Neural progenitor cell (in vitro differentiated cells): ENCODE results near the gene DPP7. TPM values are rescaled to one million over a fixed set of nuclear protein-coding genes. Genes with fewer than 3 reads are reported as not detected.

Experiments used
- DNase-seq: peaks from one replicate; pipeline ENCODE4 v3.0.0-alpha.2; 2016; ENCODE audit warnings: low spot score
- H2AFZ ChIP-seq: fragments of 200-600 bp; sonication (generic); replicated peaks from 2 replicates; pipeline ENCODE4 v1.6.1; 2016; ENCODE audit warnings: antibody characterized with exemption
- H3F3A ChIP-seq: fragments of 200-600 bp; sonication (generic); 2 replicates; pipeline ENCODE4 v1.6.1; 2016; ENCODE audit warnings: antibody characterized with exemption, low read depth
- H3K27ac ChIP-seq: fragments of 200-600 bp; sonication (generic); 2 replicates; pipeline ENCODE4 v1.5.1; 2016; ENCODE audit warnings: mild to moderate bottlenecking
- H3K27me3 ChIP-seq: fragments of 200-600 bp; sonication (generic); 2 replicates; pipeline ENCODE4 v1.6.1; 2016; ENCODE audit warnings: mild to moderate bottlenecking, moderate library complexity
- H3K36me3 ChIP-seq: fragments of 200-600 bp; sonication (generic); 2 replicates; pipeline ENCODE4 v1.5.1; 2016
- H3K4me1 ChIP-seq: fragments of 200-600 bp; sonication (generic); 2 replicates; pipeline ENCODE4 v1.6.1; 2016; ENCODE audit warnings: mixed run types
- H3K4me2 ChIP-seq: fragments of 200-600 bp; sonication (generic); 2 replicates; pipeline ENCODE4 v1.6.1; 2016
- H3K4me3 ChIP-seq: fragments of 200-600 bp; sonication (generic); 2 replicates; pipeline ENCODE4 v1.5.1; 2016
- H3K79me2 ChIP-seq: fragments of 200-600 bp; sonication (generic); 2 replicates; pipeline ENCODE4 v1.6.1; 2016; ENCODE audit warnings: low read depth
- H3K9ac ChIP-seq: fragments of 200-600 bp; sonication (generic); 2 replicates; pipeline ENCODE4 v1.6.1; 2016
- H3K9me3 ChIP-seq: fragments of 200-600 bp; sonication (generic); 2 replicates; pipeline ENCODE4 v1.5.1; 2016; ENCODE audit warnings: low read depth
- H4K20me1 ChIP-seq: fragments of 200-600 bp; sonication (generic); 2 replicates; pipeline ENCODE4 v1.6.1; 2016; ENCODE audit warnings: low read depth
- H3K27ac Mint-ChIP-seq: 3 replicates; pipeline ENCODE4 v1.8.0; 2021; ENCODE audit warnings: mixed read lengths
- H3K27me3 Mint-ChIP-seq: 2 replicates; pipeline ENCODE4 v1.8.0; 2022; ENCODE audit warnings: low read depth, mild to moderate bottlenecking, inconsistent platforms, moderate library complexity, mixed read lengths; ENCODE audit not compliant: insufficient read depth
- H3K36me3 Mint-ChIP-seq: 3 replicates; pipeline ENCODE4 v1.8.0; 2021; ENCODE audit warnings: mixed read lengths
- H3K4me1 Mint-ChIP-seq: 3 replicates; pipeline ENCODE4 v1.8.0; 2021; ENCODE audit warnings: mixed read lengths
- H3K4me3 Mint-ChIP-seq: 3 replicates; pipeline ENCODE4 v1.8.0; 2021; ENCODE audit warnings: mild to moderate bottlenecking, moderate library complexity, mixed read lengths
- H3K9me3 Mint-ChIP-seq: 3 replicates; pipeline ENCODE4 v1.8.0; 2020; ENCODE audit warnings: mixed read lengths
- EZH2 ChIP-seq: fragments of 200-600 bp; sonication (generic); IDR thresholded peaks from 2 replicates; pipeline ENCODE4 v1.6.1; 2017; ENCODE audit warnings: antibody characterized with exemption, mild to moderate bottlenecking, moderate library complexity
- EZH2phosphoT487 ChIP-seq: fragments of 200-600 bp; sonication (generic); IDR thresholded peaks from 2 replicates; pipeline ENCODE4 v1.6.1; 2017; ENCODE audit warnings: antibody characterized with exemption
- total RNA-seq: library from RNA; depleted of rRNA; stranded (reverse); fragments of >200 nt; gene quantifications from 2 replicates; pipeline ENCODE4 v1.2.3, GENCODE V29; 2015; ENCODE audit warnings: low replicate concordance
- TF ChIP-seq, protein P1 (sequence below): fragments of 200-600 bp; sonication (generic); IDR thresholded peaks from 2 replicates; pipeline ENCODE4 v1.5.1; 2017; ENCODE audit warnings: antibody characterized with exemption, mild to moderate bottlenecking

The DPP7 gene
- total RNA-seq, 1 donor from 2014 or later: 2.6 TPM

- TF ChIP-seq EZH2phosphoT487 (no peak), EZH2 (no peak)
- TF ChIP-seq, protein P1, sequence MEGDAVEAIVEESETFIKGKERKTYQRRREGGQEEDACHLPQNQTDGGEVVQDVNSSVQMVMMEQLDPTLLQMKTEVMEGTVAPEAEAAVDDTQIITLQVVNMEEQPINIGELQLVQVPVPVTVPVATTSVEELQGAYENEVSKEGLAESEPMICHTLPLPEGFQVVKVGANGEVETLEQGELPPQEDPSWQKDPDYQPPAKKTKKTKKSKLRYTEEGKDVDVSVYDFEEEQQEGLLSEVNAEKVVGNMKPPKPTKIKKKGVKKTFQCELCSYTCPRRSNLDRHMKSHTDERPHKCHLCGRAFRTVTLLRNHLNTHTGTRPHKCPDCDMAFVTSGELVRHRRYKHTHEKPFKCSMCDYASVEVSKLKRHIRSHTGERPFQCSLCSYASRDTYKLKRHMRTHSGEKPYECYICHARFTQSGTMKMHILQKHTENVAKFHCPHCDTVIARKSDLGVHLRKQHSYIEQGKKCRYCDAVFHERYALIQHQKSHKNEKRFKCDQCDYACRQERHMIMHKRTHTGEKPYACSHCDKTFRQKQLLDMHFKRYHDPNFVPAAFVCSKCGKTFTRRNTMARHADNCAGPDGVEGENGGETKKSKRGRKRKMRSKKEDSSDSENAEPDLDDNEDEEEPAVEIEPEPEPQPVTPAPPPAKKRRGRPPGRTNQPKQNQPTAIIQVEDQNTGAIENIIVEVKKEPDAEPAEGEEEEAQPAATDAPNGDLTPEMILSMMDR: no peak
- Histone ChIP-seq H3K27ac (no peak overlapping the region), H3K9me3 (no peaks in the 10 kb centered on the region), H3F3A (peaks cover 12% of the 10 kb centered on the region), H2AFZ (no peak overlapping the region), H3K9ac (no peak overlapping the region), H3K4me2 (no peak overlapping the region), H4K20me1 (no peaks in the 10 kb centered on the region), H3K79me2 (no peaks in the 10 kb centered on the region), H3K36me3 (no peaks in the 10 kb centered on the region), H3K27me3 (no peaks in the 10 kb centered on the region), H3K4me3 (no peak overlapping the region), H3K4me1 (no peaks in the 10 kb centered on the region)
- Mint-ChIP-seq H3K4me1 (no peaks in the 10 kb centered on the region), H3K36me3 (peaks cover 4% of the 10 kb centered on the region), H3K27me3 (peaks cover 5% of the 10 kb centered on the region), H3K9me3 (peaks cover 3% of the 10 kb centered on the region), H3K4me3 (no peak overlapping the region), H3K27ac (no peak overlapping the region)
- no peak for DNase-seq
Observed at GRCh38 chr9:137105814-137106661, 8.5 kb downstream of the DPP7 start.

DNA sequence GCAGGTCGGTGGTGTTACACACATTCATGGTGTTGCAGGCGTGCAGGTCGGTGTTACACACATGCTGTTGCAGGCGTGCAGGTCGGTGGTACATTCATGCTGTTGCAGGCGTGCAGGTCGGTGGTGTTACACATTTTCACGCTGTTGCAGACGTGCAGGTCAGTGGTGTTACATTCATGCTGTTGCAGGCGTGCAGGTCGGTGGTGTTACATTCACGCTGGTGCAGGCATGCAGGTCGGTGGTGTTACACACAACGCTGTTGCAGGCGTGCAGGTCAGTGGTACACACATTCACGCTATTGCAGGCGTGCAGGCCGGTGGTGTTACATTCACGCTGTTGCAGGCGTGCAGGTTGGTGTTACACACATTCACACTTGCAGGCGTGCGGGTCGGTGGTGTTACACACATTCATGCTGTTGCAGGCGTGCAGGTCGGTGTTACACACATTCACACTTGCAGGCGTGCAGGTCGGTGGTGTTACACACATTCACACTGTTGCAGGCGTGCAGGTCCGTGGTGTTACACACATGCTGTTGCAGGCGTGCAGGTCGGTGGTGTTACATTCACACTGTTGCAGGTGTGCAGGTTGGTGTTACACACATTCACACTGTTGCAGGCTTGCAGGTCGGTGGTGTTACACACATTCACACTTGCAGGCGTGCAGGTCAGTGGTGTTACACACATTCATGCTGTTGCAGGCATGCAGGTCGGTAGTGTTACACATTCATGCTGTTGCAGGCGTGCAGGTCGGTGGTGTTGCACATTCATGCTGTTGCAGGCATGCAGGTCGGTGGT is 11.1 kb downstream of the DPP7 start:
- no peaks in the 10 kb centered on the region for H3K4me1 Mint-ChIP-seq
- H3K9me3 Mint-ChIP-seq: peaks cover 3% of the 10 kb centered on the region
- H4K20me1 ChIP-seq: no peaks in the 10 kb centered on the region
- TF ChIP-seq EZH2: no peak
- TF ChIP-seq, protein P1: no peak
- no peak for TF ChIP-seq EZH2phosphoT487
- H3K36me3 Mint-ChIP-seq: peaks cover 10% of the 10 kb centered on the region
- H3K4me2 ChIP-seq: no peak overlapping the region
- no peak overlapping the region for H3K4me3 Mint-ChIP-seq
- no peak overlapping the region for H3K4me3 ChIP-seq
- H3F3A ChIP-seq: peaks cover 12% of the 10 kb centered on the region
- H2AFZ ChIP-seq: no peak overlapping the region
- no peak overlapping the region for H3K27ac ChIP-seq
- H3K9ac ChIP-seq: no peak overlapping the region
- H3K27me3 Mint-ChIP-seq: peaks cover 7% of the 10 kb centered on the region
- no peaks in the 10 kb centered on the region for H3K27me3 ChIP-seq
- no peaks in the 10 kb centered on the region for H3K36me3 ChIP-seq
- H3K9me3 ChIP-seq: no peaks in the 10 kb centered on the region
- DNase-seq: no peak
- H3K27ac Mint-ChIP-seq: no peak overlapping the region
- H3K79me2 ChIP-seq: no peaks in the 10 kb centered on the region
- no peaks in the 10 kb centered on the region for H3K4me1 ChIP-seq

- Mint-ChIP-seq H3K4me1 (no peaks in the 10 kb centered on the region), H3K36me3 (peaks cover 7% of the 10 kb centered on the region), H3K4me3 (no peak overlapping the region), H3K27ac (no peak overlapping the region), H3K27me3 (peaks cover 4% of the 10 kb centered on the region), H3K9me3 (peaks cover 3% of the 10 kb centered on the region)
- no peaks in the 10 kb centered on the region for H3K27me3 ChIP-seq
- no peak overlapping the region for H3K27ac ChIP-seq
- no peak overlapping the region for H3K9ac ChIP-seq
- H3K4me2 ChIP-seq: no peak overlapping the region
- no peak for DNase-seq
- H3F3A ChIP-seq: peaks cover 12% of the 10 kb centered on the region
- no peak overlapping the region for H3K4me3 ChIP-seq
- H4K20me1 ChIP-seq: no peaks in the 10 kb centered on the region
- TF ChIP-seq EZH2phosphoT487: no peak
- TF ChIP-seq EZH2: no peak
- TF ChIP-seq, protein P1: no peak
- no peak overlapping the region for H2AFZ ChIP-seq
- no peaks in the 10 kb centered on the region for H3K4me1 ChIP-seq
- H3K79me2 ChIP-seq: no peaks in the 10 kb centered on the region
- no peaks in the 10 kb centered on the region for H3K36me3 ChIP-seq
- no peaks in the 10 kb centered on the region for H3K9me3 ChIP-seq
Observed at GRCh38 chr9:137099231-137099630, 15.3 kb downstream of the DPP7 start.
